ENCODE results near the gene POM121C. TPM values are rescaled to one million over a fixed set of nuclear protein-coding genes. Genes with fewer than 3 reads are reported as not detected.
"Not testable (repeated sequence)": the region's sequence is repeated elsewhere in the genome, so short reads cannot be mapped to it uniquely, and the experiment has no call there.

Gene POM121C
- total RNA-seq, result 8.4 and 8.7 TPM in 2 replicates

- DNase-seq (ENCODE audit: low read depth), result peak; percentile 19
- peak within 1 kb of the TSS; percentile 85 for H3K4me3 ChIP-seq (ENCODE audit: low read depth, low read length)
Observed at GRCh38 chr7:75485979-75486643, at the start of gene POM121C. TSS of gene POM121C (minus strand) at chr7:75486299. CDS start at chr7:75441496, 44,803 bp downstream.

GRCh38 chr7:75534727-75535307, 48.7 kb upstream of the POM121C start:
- DNase-seq (ENCODE audit: low read depth), result no peak
- no peak for TF ChIP-seq CTCF (conservative IDR thresholded peaks at IDR 0.05; ENCODE audit: low read depth, low read length)

GRCh38 chr7:75533926-75534325, 47.8 kb upstream of the POM121C start:
- no peak for TF ChIP-seq CTCF (conservative IDR thresholded peaks at IDR 0.05; ENCODE audit: low read depth, low read length)
- no peak for DNase-seq (ENCODE audit: low read depth)
- no peak overlapping the region for H3K4me3 ChIP-seq (ENCODE audit: low read depth, low read length)

More at GRCh38 chr7:75534727-75535307, 48.7 kb upstream of the POM121C start:
- H3K4me3 ChIP-seq (ENCODE audit: low read depth, low read length), result no peak overlapping the region

GRCh38 chr7:75532639-75533038, 46.5 kb upstream of the POM121C start:
- no peak for TF ChIP-seq CTCF (conservative IDR thresholded peaks at IDR 0.05; ENCODE audit: low read depth, low read length)
- no peak for DNase-seq (ENCODE audit: low read depth)
- no peak overlapping the region for H3K4me3 ChIP-seq (ENCODE audit: low read depth, low read length)

GRCh38 chr7:75531359-75531821, 45.3 kb upstream of the POM121C start:
- no peak for DNase-seq (ENCODE audit: low read depth)
- no peak overlapping the region for H3K4me3 ChIP-seq (ENCODE audit: low read depth, low read length)
- no peak for TF ChIP-seq CTCF (conservative IDR thresholded peaks at IDR 0.05; ENCODE audit: low read depth, low read length)

GRCh38 chr7:75527224-75527722, 41.2 kb upstream of the POM121C start:
- H3K4me3 ChIP-seq (ENCODE audit: low read depth, low read length), result peak overlapping the region; percentile 95
- DNase-seq (ENCODE audit: low read depth), result not testable (repeated sequence)

GRCh38 chr7:75521727-75522126, 35.6 kb upstream of the POM121C start:
- not testable (repeated sequence) for DNase-seq (ENCODE audit: low read depth)

GRCh38 chr7:75518842-75519241, 32.7 kb upstream of the POM121C start:
- H3K4me3 ChIP-seq (ENCODE audit: low read depth, low read length); DNase-seq (ENCODE audit: low read depth): not testable (repeated sequence)

More at GRCh38 chr7:75521727-75522126, 35.6 kb upstream of the POM121C start:
- H3K4me3 ChIP-seq (ENCODE audit: low read depth, low read length), result not testable (repeated sequence)

GRCh38 chr7:75509033-75509432, 22.9 kb upstream of the POM121C start:
- not testable (repeated sequence) for H3K4me3 ChIP-seq (ENCODE audit: low read depth, low read length); DNase-seq (ENCODE audit: low read depth)

- H3K4me3 ChIP-seq (ENCODE audit: low read depth, low read length); DNase-seq (ENCODE audit: low read depth): not testable (repeated sequence)
Observed at GRCh38 chr7:75492020-75492419, 5.9 kb upstream of the POM121C start, which contains the start of gene SPDYE5. TSS of gene SPDYE5 (plus strand) at chr7:75492320. CDS start at chr7:75494048, 1,728 bp downstream.

- not testable (repeated sequence) for DNase-seq (ENCODE audit: low read depth)
- peak overlapping the region; percentile 85 for H3K4me3 ChIP-seq (ENCODE audit: low read depth, low read length)
Observed at GRCh38 chr7:75485355-75485978, 632 bp downstream of the POM121C start.

- not testable (repeated sequence) for DNase-seq (ENCODE audit: low read depth); H3K4me3 ChIP-seq (ENCODE audit: low read depth, low read length)
Observed at GRCh38 chr7:75480313-75480712, 5.8 kb downstream of the POM121C start.

GRCh38 chr7:75477457-75477856, 8.6 kb downstream of the POM121C start:
- not testable (repeated sequence) for DNase-seq (ENCODE audit: low read depth); H3K4me3 ChIP-seq (ENCODE audit: low read depth, low read length)

GRCh38 chr7:75470166-75470565, 15.9 kb downstream of the POM121C start:
- not testable (repeated sequence) for H3K4me3 ChIP-seq (ENCODE audit: low read depth, low read length); DNase-seq (ENCODE audit: low read depth)

Data from epithelial cell of proximal tubule (primary cell).